ENCODE measurements around the gene SORT1. TPM values are rescaled to one million over a fixed set of nuclear protein-coding genes. Genes with fewer than 3 reads are reported as not detected.

The SORT1 gene
- total and polyA plus RNA-seq, 2 of the 13 experiments (the other 11 are each of a cell fraction or from before 2014, with no cell fraction given): 32.4 to 93.0 TPM

GRCh38 chr1:109298666-109299557, 98.8 kb downstream of the SORT1 start (continued):
- peak; percentile 90; the same call in 1 of the 2 replicates for TF ChIP-seq TFDP1 (CRISPR knock-in tag; IDR thresholded peaks at IDR 0.05; ENCODE audit: borderline replicate concordance)
- TF ChIP-seq ZNF446 (CRISPR knock-in tag; IDR thresholded peaks at IDR 0.05): no peak
- no peak for TF ChIP-seq IRF1 (CRISPR knock-in tag; IDR thresholded peaks at IDR 0.05; ENCODE audit: low read depth)
- TF ChIP-seq BCL3 (CRISPR knock-in tag; IDR thresholded peaks at IDR 0.05): no peak
- peak; percentile 84 for TF ChIP-seq TBL1XR1 (IDR thresholded peaks at IDR 0.05; ENCODE audit: borderline replicate concordance, low read length, partially characterized antibody)
- no peak for TF ChIP-seq CSRNP2 (CRISPR knock-in tag; conservative IDR thresholded peaks at IDR 0.05; ENCODE audit: low read depth)
- TF ChIP-seq NR2F2 (IDR thresholded peaks at IDR 0.05; ENCODE audit: borderline replicate concordance, low read depth): peak; percentile 72; the same call in 1 of the 2 replicates
- peak; percentile 70 for TF ChIP-seq SAP130 (CRISPR knock-in tag; IDR thresholded peaks at IDR 0.05; ENCODE audit: low read depth)
- TF ChIP-seq JUN (CRISPR knock-in tag; IDR thresholded peaks at IDR 0.05): peak; percentile 75
- TF ChIP-seq RAD51 (IDR thresholded peaks at IDR 0.05; ENCODE audit: borderline replicate concordance): no peak
- no peak for TF ChIP-seq ZNF17 (CRISPR knock-in tag; IDR thresholded peaks at IDR 0.05)
- TF ChIP-seq ZNF883 (CRISPR knock-in tag; IDR thresholded peaks at IDR 0.05; ENCODE audit: not compliant biosample characterization): no peak
- 0 out of 2 replicates have a peak, but pooled peaks have one; percentile 20 for TF ChIP-seq DPF2 (CRISPR knock-in tag; IDR thresholded peaks at IDR 0.05; ENCODE audit: borderline replicate concordance, low read depth)
- TF ChIP-seq ZNF253 (CRISPR knock-in tag; IDR thresholded peaks at IDR 0.05; ENCODE audit: borderline replicate concordance): peak; percentile 77; the same call in 1 of the 2 replicates
- peak; percentile 89 for TF ChIP-seq SOX5 (CRISPR knock-in tag; IDR thresholded peaks at IDR 0.05; ENCODE audit: borderline replicate concordance)
- no peak; the same call in 1 of the 2 replicates for TF ChIP-seq ZNF280D (CRISPR knock-in tag; IDR thresholded peaks at IDR 0.05)
- TF ChIP-seq KAT7 (CRISPR knock-in tag; IDR thresholded peaks at IDR 0.05; ENCODE audit: borderline replicate concordance): peak; percentile 48; the same call in 1 of the 2 replicates
